HG03442 (cell line): ENCODE measurements around the gene NMRAL1.
A peak's percentile ranks its signal among the peaks of the same experiment; 100 is the strongest.

Experiments used
- ATAC-seq: cut with Tn5 transposase; IDR thresholded peaks from one replicate; pipeline ENCODE4 v1.9.1; 2021; ENCODE audit warnings: mild to moderate bottlenecking, moderate library complexity; ENCODE audit not compliant: unreplicated experiment

NMRAL1 gene

DNA sequence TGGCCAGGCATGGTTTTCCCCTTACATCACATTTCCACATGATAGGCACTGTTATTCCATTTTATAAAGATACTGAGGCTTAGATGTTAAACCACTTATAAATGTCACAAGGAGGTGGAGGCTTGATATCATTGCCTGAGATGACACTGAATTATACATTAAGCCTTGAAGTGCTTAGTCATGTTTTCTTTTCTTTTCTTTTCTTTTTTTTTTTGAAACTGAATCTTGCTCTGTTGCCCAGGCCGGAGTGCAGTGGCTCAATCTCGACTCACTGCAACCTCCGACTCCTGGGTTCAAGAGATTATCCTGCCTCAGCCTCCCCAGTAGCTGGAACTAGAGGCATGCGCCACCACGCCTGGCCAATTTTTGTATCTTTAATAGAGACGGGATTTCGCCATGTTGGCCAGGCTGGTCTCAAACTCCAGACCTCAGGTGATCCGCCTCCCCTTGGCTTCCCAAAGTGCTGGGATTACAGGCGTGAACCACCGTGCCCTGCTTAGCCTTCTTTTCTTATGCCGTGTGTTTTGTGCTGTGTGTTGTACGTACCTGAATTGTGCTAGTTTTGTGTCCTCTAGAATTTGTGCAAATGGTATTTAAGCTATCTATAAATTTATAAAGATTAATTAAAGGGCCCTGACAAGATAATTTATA, 47.6 kb downstream of the NMRAL1 start:
- ATAC-seq: no peak

DNA sequence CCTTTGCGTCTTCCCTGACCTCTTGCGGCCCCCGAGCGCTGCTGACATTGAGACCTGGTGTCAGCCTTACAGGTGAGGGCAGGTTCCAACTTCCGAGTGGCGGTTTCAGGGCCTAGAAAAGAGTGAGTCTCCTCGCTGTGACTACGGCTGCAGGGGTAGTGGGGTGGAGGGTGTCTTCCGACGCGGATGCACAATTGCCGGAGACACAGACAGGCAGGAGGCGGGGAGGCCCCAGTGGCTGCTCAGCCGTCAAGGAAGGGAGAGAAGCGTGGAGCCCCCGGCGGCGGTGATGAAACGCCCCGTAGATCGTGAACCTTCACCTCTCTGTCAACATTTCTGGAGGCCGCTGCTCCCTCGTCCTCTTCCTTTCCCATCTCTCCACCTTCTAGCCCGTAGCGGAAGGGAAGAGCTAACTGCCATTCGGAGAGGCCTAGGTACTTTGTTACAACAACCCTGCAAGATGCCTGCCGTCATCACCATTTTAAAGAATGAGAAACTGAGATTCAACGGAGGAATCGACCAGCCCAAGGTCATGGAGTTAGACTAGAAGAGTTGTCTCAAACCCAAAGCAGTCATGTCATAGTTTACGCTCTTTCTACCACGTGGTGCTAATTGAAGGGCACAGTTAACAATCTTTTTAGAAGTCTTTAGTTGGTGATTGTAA, 48.3 kb downstream of the NMRAL1 start:
- peak; percentile 27 for ATAC-seq

DNA sequence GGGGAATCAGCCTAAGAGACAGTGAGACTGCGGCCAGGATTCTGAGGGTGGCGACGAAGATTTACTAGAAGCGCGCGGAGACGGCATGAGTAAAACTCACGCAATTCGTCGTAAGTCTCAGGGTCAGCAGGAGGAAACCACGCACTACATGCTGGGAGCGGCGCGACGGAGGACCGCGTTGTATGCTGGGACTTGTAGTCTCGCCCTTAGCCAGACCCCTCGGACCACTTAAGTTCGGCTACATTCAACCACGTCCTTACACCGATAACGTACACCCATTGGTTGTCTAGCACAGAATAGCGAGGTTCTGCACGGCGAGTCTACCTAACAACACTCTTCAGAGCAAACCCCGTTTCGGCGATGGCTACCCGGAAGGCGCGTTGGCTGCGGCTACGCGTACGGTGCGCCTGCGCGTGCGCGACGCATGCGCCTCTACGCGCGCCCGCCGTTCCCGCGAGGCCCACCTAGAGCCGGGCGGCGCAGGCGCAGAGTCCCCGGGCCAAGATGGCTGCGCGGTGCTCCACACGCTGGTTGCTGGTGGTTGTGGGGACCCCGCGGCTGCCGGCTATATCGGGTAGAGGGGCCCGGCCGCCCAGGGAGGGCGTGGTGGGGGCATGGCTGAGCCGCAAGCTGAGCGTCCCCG, 48.9 kb downstream of the NMRAL1 start, which contains the start of gene DNAJA3:
Gene DNAJA3 (plus strand): TSS at position 491 of the 643 bp plus-strand sequence. CDS start 14 bp downstream, at position 505.
- peak; percentile 81 for ATAC-seq

DNA sequence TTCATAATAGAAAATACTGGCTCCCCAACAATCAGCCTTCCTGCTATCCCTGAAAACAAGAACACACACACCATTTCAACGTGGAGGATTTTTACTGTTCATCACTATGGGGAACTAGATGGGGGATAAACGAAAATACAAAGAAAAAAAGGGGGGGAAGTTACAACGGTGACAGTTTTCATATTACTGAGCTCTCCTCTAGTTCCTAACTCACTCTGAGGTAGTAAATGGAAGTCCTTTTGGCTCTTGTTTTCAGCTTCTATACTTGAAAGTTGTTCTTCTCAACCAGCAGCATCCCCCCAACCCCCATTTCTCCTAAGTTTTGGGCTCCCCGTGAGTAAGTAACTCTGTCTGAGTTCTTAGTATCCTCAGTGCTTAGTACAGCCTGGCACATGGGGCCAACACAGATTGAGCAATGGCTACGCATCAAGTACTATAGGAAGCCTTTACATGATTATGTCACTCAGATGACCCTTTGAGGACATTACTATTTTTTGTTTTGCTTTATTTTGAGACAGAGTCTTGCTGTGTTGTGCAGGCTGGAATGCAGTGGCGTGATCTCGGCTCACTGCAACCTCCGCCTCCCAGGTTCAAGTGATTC, 53.8 kb downstream of the NMRAL1 start:
- ATAC-seq: no peak

DNA sequence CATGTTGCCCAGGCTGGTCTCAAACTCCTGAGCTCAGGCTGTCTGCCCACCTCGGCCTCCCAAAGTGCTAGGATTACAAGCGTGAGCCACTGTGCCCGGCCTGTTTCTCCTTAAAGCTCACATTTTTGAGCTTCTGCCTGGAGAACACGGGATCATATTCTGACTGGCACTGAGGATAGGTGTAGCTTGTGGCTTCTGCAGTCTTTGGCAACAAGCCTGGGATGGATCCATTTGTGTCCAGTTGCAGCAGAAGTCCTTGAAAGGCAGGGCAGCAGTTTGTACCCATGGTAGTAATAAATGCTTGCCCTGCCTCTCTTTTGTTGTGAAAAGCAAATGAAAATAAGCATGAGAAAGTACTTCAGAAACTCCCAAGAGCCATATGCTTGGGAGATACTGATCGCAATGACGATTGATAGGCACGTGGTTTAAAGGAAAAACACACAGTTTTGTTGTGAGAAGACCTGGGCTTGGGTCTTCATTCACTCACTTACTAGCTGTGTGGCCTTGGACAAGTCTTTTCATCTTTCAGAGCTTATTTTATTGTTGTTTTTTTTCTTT, 54.9 kb downstream of the NMRAL1 start:
- ATAC-seq: no peak

DNA sequence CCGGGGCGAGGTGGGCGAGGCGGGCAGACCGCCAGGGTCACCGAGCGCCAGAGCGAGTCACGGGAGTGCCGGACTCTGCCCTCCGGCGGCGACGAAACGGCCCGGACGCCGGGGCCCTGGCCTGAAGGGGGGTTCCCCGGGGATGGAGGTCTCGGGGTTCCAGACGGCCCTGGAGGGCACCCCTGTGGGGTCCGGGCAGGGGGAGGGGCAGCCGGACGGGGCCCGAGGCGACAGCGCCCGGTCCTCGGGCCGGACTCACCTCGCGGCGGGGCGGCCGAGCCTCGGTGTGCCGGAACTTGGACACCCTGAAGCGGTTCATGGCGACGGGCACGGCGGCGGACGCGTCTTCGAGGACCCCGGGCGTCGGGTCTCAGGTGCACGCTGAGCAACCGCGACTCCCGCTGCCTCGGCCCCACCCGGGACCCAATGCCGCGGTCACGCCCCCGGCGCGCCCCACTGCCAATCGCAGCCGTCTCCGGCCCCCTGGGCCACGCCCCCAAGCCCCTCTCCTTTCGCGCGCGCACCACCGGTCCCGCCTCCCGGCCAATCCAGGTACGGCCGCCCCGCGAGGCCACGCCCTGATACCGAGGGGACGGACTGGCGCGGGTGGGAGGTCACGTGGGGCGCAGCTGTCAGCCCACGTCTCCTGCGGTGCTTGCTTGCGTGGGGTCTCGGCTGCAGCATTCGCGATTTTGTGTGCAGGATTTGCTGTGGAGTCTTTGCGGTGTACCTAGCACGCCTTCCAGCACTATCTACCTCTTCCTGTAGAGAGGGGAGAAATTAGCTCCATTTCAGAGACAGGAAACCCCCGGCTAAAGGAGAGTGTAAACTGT, 58.0 kb downstream of the NMRAL1 start, which contains the start of gene CORO7:
Gene CORO7 (minus strand): TSS at position 397 of the 833 bp plus-strand sequence. CDS start 78 bp downstream, at position 319.
- peak; percentile 60 for ATAC-seq

DNA sequence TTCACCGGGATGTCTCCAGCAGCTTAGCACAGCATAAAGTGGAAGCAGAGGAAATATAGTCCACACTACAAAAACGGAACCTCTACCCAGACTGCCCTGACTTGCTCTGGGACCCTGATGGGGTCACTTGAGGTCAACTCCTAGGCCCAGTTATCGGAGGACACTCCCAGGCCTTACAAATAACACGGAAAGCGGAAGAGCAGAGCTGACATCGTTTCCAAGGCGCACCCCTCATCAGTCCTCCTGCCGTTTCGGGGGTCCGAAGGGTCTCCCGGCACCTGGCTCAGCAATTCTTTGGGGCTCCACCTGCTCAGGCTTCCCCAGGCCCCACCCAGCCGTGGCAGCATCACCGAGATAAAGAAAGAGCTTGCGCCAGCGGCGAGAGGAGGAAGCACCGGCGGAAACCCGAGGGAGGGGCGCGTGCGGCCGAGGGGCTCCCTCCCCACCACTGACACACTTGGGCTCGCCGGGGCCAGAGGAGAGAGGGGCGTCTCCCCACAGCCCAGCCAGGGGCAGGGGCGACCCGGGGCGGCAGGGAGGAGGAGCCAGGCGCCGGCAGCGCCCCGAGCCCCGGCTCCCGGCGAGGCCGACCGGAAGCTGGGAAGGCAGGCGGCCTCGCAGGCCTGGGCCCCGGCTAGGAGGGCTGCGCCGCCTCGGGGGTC, 58.8 kb downstream of the NMRAL1 start:
- peak; percentile 5 for ATAC-seq

DNA sequence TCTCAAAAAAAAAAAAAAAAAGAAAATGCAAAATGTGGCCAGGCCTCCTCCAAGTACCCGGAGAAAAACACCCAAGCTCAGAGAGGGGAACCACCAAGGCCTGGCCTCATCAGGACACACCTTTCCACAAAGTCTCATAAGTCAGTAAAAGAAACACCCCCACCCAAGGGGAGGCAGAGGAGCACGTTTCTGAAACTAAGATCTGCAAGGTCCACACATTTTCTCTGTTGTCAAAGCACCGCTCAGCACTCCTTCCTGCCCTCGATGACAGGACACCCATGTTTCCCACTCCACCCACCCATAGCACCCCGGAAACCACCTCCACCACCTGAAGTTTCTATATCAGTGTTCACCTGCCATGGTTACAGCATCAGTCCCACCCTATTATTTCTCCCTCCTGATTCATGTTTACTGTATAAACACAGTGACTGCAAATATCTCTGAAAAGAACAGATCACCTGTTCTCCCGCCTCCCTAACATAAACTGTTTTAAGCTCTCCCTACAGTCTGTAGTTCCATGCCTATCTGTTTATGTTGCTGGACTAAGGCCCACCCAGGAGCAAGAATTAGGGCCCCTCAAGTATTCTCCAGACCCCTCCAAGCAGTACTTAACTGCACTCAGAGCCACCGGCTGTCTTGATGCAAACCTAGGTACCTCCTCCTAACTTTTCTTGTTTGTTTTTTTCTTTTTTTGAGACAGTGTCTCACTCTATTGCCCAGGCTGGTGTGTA, 60.1 kb downstream of the NMRAL1 start:
- ATAC-seq: peak; percentile 57

DNA sequence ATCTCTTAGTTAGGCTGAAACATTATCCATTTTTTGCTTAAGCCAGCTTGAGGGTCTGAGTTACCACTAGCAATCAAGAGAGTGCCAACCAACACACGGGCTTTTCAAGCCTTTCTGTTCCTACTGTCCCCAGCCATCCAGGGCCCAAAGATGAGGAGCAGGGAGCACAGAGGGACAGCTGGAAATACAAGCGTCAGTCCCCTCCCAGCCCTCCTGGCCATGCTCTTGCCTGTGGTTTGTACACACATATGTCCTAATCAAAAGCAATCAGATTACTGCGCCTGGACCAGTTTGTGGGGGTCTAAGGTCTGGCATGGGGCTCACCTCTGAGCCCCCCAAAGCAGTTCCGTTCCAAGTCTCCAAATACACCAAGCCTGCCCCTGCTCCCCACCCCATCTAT, 61.6 kb downstream of the NMRAL1 start:
- ATAC-seq: no peak

DNA sequence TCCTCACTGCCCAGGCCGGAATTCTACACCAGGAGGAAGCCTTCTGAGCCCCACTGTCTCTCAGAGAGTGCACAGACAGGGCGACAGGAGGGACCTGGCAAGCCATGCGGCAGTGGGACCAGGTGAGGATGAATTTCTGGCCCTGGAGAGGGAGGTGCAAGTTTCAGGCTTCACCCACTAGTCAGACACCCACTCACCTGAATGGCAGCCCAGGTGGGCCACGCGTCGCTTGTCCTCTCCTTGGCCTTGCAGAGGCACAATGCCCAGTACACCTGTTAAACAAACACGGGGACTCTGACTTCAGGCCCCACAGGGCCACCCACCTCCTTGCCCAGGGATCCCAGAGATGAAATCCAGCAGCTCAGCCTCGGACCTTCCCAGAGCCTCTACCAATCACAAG, 62.3 kb downstream of the NMRAL1 start:
- ATAC-seq: no peak
